Fibroblast of lung (primary cell): ENCODE measurements around the gene C11orf71. TPM values are rescaled to one million over a fixed set of nuclear protein-coding genes. Genes with fewer than 3 reads are reported as not detected.

Experiments
- DNase-seq, 2 donors: peaks; one replicate each; pipeline versions ENCODE4 v3.0.0 to v3.0.0-alpha.2; 2010; ENCODE audit warnings: low read depth in 2 of 2
- H2AFZ ChIP-seq: 2 replicates; pipeline ENCODE4 v1.5.1; 2012; ENCODE audit warnings: low read length, control low read depth, inconsistent platforms
- H3K27ac ChIP-seq: 2 replicates; pipeline ENCODE4 v1.5.1; 2011; ENCODE audit warnings: low read length, control low read depth; ENCODE audit not compliant: insufficient read depth
- H3K27me3 ChIP-seq: 2 replicates; pipeline ENCODE4 v1.5.1; 2011; ENCODE audit warnings: mild to moderate bottlenecking, low read length; ENCODE audit not compliant: control insufficient read depth, insufficient read depth
- H3K36me3 ChIP-seq: 2 replicates; pipeline ENCODE4 v1.5.1; 2011; ENCODE audit warnings: low read length; ENCODE audit not compliant: control insufficient read depth, insufficient read depth
- H3K4me1 ChIP-seq: 2 replicates; pipeline ENCODE4 v1.5.1; 2011; ENCODE audit warnings: low read length; ENCODE audit not compliant: control insufficient read depth, insufficient read depth; ENCODE audit errors: extremely low read depth
- H3K4me2 ChIP-seq: 2 replicates; pipeline ENCODE4 v1.5.1; 2011; ENCODE audit warnings: low read length, control low read depth; ENCODE audit not compliant: insufficient read depth; ENCODE audit errors: extremely low read depth
- H3K4me3 ChIP-seq, 4 experiments: fragments of 200-600 bp in 1 of 4; sonication (generic) in 1 of 4; replicated peaks in 1 of 4; 2 replicates each; pipeline ENCODE4 v1.5.1; 2011 to 2016; ENCODE audit warnings: low read length in 4 of 4, low read depth in 3 of 4, mild to moderate bottlenecking in 3 of 4, control low read depth in 2 of 4, inconsistent platforms in 1 of 4, mixed read lengths in 1 of 4; ENCODE audit not compliant: insufficient read depth in 1 of 4; ENCODE audit errors: control extremely low read depth in 1 of 4
- H3K79me2 ChIP-seq: 2 replicates; pipeline ENCODE4 v1.5.1; 2012; ENCODE audit warnings: mild to moderate bottlenecking, low read length, inconsistent platforms; ENCODE audit not compliant: control insufficient read depth, insufficient read depth
- H3K9ac ChIP-seq: 2 replicates; pipeline ENCODE4 v1.5.1; 2011; ENCODE audit warnings: mild to moderate bottlenecking, low read length, control low read depth; ENCODE audit not compliant: insufficient read depth
- H3K9me3 ChIP-seq: 2 replicates; pipeline ENCODE4 v1.5.1; 2012; ENCODE audit warnings: low read depth, low read length; ENCODE audit not compliant: control insufficient read depth, insufficient read depth
- H4K20me1 ChIP-seq: 2 replicates; pipeline ENCODE4 v1.5.1; 2011; ENCODE audit warnings: low read length; ENCODE audit not compliant: control insufficient read depth, insufficient read depth; ENCODE audit errors: extremely low read depth
- EZH2 ChIP-seq: IDR thresholded peaks from 2 replicates; pipeline ENCODE4 v1.5.1; 2012; ENCODE audit warnings: low read length, control low read depth, mild to moderate bottlenecking; ENCODE audit errors: missing control alignments
- polyA plus RNA-seq, 2 donors: library from polyadenylated mRNA; depleted of rRNA in 1 of 2; stranded (reverse) in 1 of 2; unstranded in 1 of 2; fragments of >200 nt; gene quantifications; 2 replicates each; pipeline ENCODE4 v1.2.1, GENCODE V29; 2011 to 2012; ENCODE audit warnings: missing spikeins in 1 of 2
- total RNA-seq: library from RNA; depleted of rRNA; stranded (reverse); fragments of >200 nt; gene quantifications from 2 replicates; pipeline ENCODE4 v1.2.1, GENCODE V29; 2014
- TF ChIP-seq, protein P1 (sequence below), 2 donors: IDR thresholded peaks in 1 of 2; conservative IDR thresholded peaks in 1 of 2; 1 replicate in 1 of 2; 2 replicates in 1 of 2; pipeline ENCODE4 v1.5.1; 2011 to 2012; ENCODE audit warnings: low read length in 2 of 2, control low read depth in 1 of 2, inconsistent platforms in 1 of 2, low read depth in 1 of 2, mild to moderate bottlenecking in 1 of 2

Gene C11orf71
- total and polyA plus RNA-seq, 2 donors (not counting 1 experiment from before 2014, with no cell fraction given) = 4.0 to 9.6 TPM

DNA sequence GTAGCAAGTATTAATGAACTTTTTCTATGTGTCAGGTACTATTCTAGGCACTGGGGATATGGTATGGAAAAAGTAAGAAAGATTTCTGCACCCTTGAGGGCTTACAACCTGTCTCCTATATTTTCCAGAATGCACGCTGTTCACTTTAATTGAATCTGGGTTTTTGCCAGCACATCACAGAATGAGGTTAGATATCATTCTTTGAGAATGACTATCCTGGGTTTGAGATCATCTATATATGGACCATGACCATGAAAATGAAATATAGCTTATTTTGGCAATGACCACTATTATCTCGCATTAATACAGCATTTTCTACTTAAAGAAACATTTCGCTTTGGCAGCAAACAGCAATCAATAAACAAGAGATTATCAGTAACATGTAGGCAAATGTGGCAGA is 46.9 kb downstream of the C11orf71 start:
- H3K27me3 ChIP-seq = no peaks in the 10 kb centered on the region
- H4K20me1 ChIP-seq = no peaks in the 10 kb centered on the region
- H3K27ac ChIP-seq = no peak overlapping the region
- H3K4me2 ChIP-seq = no peak overlapping the region
- no peak overlapping the region for H3K4me3 ChIP-seq
- DNase-seq = peak in 1 of 2 donors; percentile 43
- H3K9ac ChIP-seq = no peak overlapping the region
- TF ChIP-seq, protein P1, sequence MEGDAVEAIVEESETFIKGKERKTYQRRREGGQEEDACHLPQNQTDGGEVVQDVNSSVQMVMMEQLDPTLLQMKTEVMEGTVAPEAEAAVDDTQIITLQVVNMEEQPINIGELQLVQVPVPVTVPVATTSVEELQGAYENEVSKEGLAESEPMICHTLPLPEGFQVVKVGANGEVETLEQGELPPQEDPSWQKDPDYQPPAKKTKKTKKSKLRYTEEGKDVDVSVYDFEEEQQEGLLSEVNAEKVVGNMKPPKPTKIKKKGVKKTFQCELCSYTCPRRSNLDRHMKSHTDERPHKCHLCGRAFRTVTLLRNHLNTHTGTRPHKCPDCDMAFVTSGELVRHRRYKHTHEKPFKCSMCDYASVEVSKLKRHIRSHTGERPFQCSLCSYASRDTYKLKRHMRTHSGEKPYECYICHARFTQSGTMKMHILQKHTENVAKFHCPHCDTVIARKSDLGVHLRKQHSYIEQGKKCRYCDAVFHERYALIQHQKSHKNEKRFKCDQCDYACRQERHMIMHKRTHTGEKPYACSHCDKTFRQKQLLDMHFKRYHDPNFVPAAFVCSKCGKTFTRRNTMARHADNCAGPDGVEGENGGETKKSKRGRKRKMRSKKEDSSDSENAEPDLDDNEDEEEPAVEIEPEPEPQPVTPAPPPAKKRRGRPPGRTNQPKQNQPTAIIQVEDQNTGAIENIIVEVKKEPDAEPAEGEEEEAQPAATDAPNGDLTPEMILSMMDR (conservative IDR thresholded peaks at IDR 0.05 in 1 of 2, IDR thresholded peaks at IDR 0.05 in 1 of 2; ENCODE audit: low read depth in 1 of 2, low read length in 2 of 2) = no peak
- no peaks in the 10 kb centered on the region for H3K9me3 ChIP-seq
- H3K36me3 ChIP-seq = no peaks in the 10 kb centered on the region
- H3K79me2 ChIP-seq = no peaks in the 10 kb centered on the region
- no peak overlapping the region for H2AFZ ChIP-seq
- peaks cover 5% of the 10 kb centered on the region for H3K4me1 ChIP-seq

DNA sequence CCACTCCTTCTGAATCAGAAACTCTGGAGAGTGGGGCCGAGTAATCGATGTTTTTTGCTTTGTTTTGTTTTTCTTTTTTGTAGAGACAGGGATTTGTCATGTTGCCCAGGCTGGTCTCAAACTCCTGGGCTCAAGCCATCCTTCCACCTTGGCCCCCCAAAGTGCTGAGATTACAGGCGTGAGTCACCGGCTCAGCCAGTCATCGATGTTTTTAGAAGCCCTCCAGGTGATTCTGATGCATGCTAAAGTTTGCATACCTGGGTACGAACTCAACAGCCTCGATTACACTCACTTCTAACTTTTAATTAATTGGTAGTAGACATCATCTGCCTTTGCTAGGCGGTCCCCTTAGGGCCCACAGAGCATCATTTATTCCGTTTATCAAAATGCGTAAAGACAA is 50.3 kb downstream of the C11orf71 start:
- H3K4me3 ChIP-seq = no peak overlapping the region
- H3K9me3 ChIP-seq = no peaks in the 10 kb centered on the region
- no peak overlapping the region for H3K27ac ChIP-seq
- H3K4me1 ChIP-seq = peaks cover 5% of the 10 kb centered on the region
- no peaks in the 10 kb centered on the region for H3K79me2 ChIP-seq
- no peak overlapping the region for H3K4me2 ChIP-seq
- H3K9ac ChIP-seq = no peak overlapping the region
- DNase-seq = peak in 1 of 2 donors; percentile 15
- H2AFZ ChIP-seq = no peak overlapping the region
- TF ChIP-seq EZH2 = no peak
- TF ChIP-seq, protein P1 (conservative IDR thresholded peaks at IDR 0.05 in 1 of 2, IDR thresholded peaks at IDR 0.05 in 1 of 2; ENCODE audit: low read depth in 1 of 2, low read length in 2 of 2) = no peak
- H3K27me3 ChIP-seq = no peaks in the 10 kb centered on the region
- no peaks in the 10 kb centered on the region for H4K20me1 ChIP-seq
- no peaks in the 10 kb centered on the region for H3K36me3 ChIP-seq

Other genes starting within 250 kb of the C11orf71 start
- gene NNMT, start 104.1 kb downstream of the C11orf71 start, total RNA-seq = 639 and 883 TPM in 2 replicates
- gene NNMT, start 104.1 kb downstream of the C11orf71 start, polyA plus RNA-seq = 156 and 194 TPM in 2 replicates
- 66.8 and 81.1 TPM in 2 replicates for gene RBM7, start 155 bp upstream of the C11orf71 start, total RNA-seq
- 41.8 and 46.5 TPM in 2 replicates for gene RBM7, start 155 bp upstream of the C11orf71 start, polyA plus RNA-seq
- gene REXO2, start 39.0 kb upstream of the C11orf71 start, total RNA-seq = 234 and 236 TPM in 2 replicates
- 269 and 372 TPM in 2 replicates for gene REXO2, start 39.0 kb upstream of the C11orf71 start, polyA plus RNA-seq
- not detected in 2 replicates for gene NXPE1, start 159.4 kb upstream of the C11orf71 start, total RNA-seq
- not detected in 2 replicates for gene NXPE1, start 159.4 kb upstream of the C11orf71 start, polyA plus RNA-seq
- gene NXPE4, start 195.3 kb upstream of the C11orf71 start, total RNA-seq = not detected in 2 replicates
- not detected in 2 replicates for gene NXPE4, start 195.3 kb upstream of the C11orf71 start, polyA plus RNA-seq